Measurements from ENCODE around the gene POLR3C.

POLR3C gene

GRCh38 chr1:145885738-145886287, 61.8 kb downstream of the POLR3C start, which contains the start of gene ANKRD35:
TSS of gene ANKRD35 (minus strand) at chr1:145885866. CDS start at chr1:145885758, 108 bp downstream.
- no peak for TF ChIP-seq CTCF (IDR thresholded peaks at IDR 0.05; ENCODE audit: insufficient read depth, low read depth, low read length, missing control alignments)
- peak within 1 kb of the TSS; percentile 70 for H3K4me3 ChIP-seq (ENCODE audit: low read depth, low read length)
- DNase-seq (ENCODE audit: low read depth): peak; percentile 72

GRCh38 chr1:145886390-145886789, 62.4 kb downstream of the POLR3C start:
- peak overlapping the region; percentile 70; the same call in 1 of the 2 replicates for H3K4me3 ChIP-seq (ENCODE audit: low read depth, low read length)
- TF ChIP-seq CTCF (IDR thresholded peaks at IDR 0.05; ENCODE audit: insufficient read depth, low read depth, low read length, missing control alignments): no peak
- no peak for DNase-seq (ENCODE audit: low read depth)

GRCh38 chr1:145886816-145887215, 62.8 kb downstream of the POLR3C start:
- no peak overlapping the region for H3K4me3 ChIP-seq (ENCODE audit: low read depth, low read length)
- DNase-seq (ENCODE audit: low read depth): no peak
- no peak for TF ChIP-seq CTCF (IDR thresholded peaks at IDR 0.05; ENCODE audit: insufficient read depth, low read depth, low read length, missing control alignments)

- DNase-seq (ENCODE audit: low read depth): no peak
- TF ChIP-seq CTCF (IDR thresholded peaks at IDR 0.05; ENCODE audit: insufficient read depth, low read depth, low read length, missing control alignments): no peak
- H3K4me3 ChIP-seq (ENCODE audit: low read depth, low read length): no peak overlapping the region
These were observed 63.6 kb downstream of the POLR3C start for GRCh38 chr1:145887631-145888030.

GRCh38 chr1:145889722-145890121, 65.7 kb downstream of the POLR3C start:
- H3K4me3 ChIP-seq (ENCODE audit: low read depth, low read length): no peak overlapping the region
- TF ChIP-seq CTCF (IDR thresholded peaks at IDR 0.05; ENCODE audit: insufficient read depth, low read depth, low read length, missing control alignments): no peak

GRCh38 chr1:145891143-145891542, 67.1 kb downstream of the POLR3C start:
- no peak for TF ChIP-seq CTCF (IDR thresholded peaks at IDR 0.05; ENCODE audit: insufficient read depth, low read depth, low read length, missing control alignments)
- no peak for DNase-seq (ENCODE audit: low read depth)
- no peak overlapping the region for H3K4me3 ChIP-seq (ENCODE audit: low read depth, low read length)

More at GRCh38 chr1:145889722-145890121, 65.7 kb downstream of the POLR3C start:
- no peak for DNase-seq (ENCODE audit: low read depth)
